ENCODE data around the gene SPATA1. TPM values are rescaled to one million over a fixed set of nuclear protein-coding genes. Genes with fewer than 3 reads are reported as not detected.

Gene SPATA1
- total and polyA plus RNA-seq, 2 of the 13 experiments (the other 11 are each of a cell fraction or from before 2014, with no cell fraction given): 0.70 to 1.4 TPM

DNA sequence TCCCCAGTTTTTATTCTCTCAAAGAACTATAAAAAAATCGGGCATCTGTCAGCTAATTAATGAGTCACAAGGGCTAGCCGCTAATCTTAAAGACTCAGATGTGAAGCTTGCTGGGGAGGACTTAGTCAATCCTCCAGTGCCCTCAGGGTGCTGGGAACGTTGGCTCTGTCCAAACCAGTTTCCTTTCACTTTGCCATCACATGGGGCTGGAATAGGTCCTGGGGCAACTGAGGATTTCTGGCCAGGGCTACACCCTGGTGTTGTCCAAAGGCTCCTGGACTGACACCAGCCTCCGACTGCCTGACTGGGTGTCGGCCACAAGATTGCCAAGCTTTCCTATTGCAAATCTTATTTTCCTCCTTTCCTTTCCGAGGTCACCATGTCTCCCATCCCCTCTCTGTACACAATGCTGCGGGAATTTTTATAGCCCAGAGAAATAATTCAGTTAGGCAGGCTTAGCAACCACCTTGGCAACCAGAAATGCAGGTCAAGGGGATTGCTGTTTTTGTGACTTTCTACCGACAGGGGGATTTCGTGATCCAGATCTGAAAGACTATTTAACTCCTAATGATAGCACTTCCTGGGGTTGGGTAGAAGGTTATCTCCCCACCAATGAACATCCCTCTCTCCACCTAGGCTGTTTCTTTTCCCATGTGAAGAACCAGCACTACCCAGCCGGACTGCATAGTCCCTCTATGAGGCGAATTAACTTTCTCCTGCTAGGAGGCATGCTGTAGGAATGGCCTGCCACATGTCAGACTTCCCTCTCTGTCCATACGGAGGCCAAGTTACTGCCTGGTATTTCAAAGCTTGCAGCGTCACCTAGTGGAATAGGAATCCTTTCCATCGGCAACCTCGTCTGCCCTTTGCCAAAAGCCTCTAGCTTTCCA, 98.0 kb downstream of the SPATA1 start (continued):
- peak; percentile 94 for TF ChIP-seq SMC3 (IDR thresholded peaks at IDR 0.05; ENCODE audit: low read length)
- no peak for TF ChIP-seq ISL2 (CRISPR knock-in tag; IDR thresholded peaks at IDR 0.05)
- no peak for TF ChIP-seq ZNF180 (CRISPR knock-in tag; IDR thresholded peaks at IDR 0.05; ENCODE audit: borderline replicate concordance, low read depth)
- no peak for TF ChIP-seq EED (CRISPR knock-in tag; IDR thresholded peaks at IDR 0.05)
- TF ChIP-seq ERF (CRISPR knock-in tag; IDR thresholded peaks at IDR 0.05): no peak
- no peak for TF ChIP-seq ZNF230 (CRISPR knock-in tag; IDR thresholded peaks at IDR 0.05)
- TF ChIP-seq ATAD3A (CRISPR knock-in tag; IDR thresholded peaks at IDR 0.05): no peak
- 0 out of 2 replicates have a peak, but pooled peaks have one; percentile 31 for TF ChIP-seq CBX5 (CRISPR knock-in tag; IDR thresholded peaks at IDR 0.05; ENCODE audit: borderline replicate concordance)
- no peak for TF ChIP-seq PRMT3 (CRISPR knock-in tag; IDR thresholded peaks at IDR 0.05; ENCODE audit: borderline replicate concordance, low read depth)

DNA sequence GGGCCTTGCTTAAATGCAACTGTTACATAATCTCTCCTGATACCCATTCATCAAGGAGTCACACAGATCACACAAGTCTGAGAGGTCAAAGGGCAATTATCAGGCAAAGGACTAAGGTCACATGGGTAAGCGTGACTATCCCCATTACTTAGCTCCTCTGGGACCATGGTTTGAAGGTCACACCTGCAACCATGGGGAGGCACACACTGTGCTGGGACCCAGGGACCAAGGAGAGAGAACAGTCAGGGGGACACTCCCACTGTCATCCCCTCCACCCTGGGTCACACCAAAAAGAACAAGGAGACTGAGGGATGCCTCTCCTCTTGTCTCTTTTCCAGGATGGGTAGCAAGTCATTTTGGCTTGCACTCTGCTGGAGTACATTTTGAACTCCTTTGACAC, 99.0 kb downstream of the SPATA1 start:
- WGBS (ENCODE audit: low lambda C conversion rate): 0% methylated on average over 1 of the region's 1 CpG
- no peak overlapping the region for H3K4me2 ChIP-seq (ENCODE audit: low read depth, low read length)
- no peaks in the 10 kb centered on the region for H3K79me2 ChIP-seq (ENCODE audit: insufficient read depth, low read length)
- peaks cover 17% of the 10 kb centered on the region; the same call in 1 of the 2 replicates for H3K4me1 ChIP-seq (ENCODE audit: insufficient read depth, low read length)
- ChIA-PET CTCF (ENCODE audit: low intra/inter-chr PET ratio, low total read pairs) (interaction anchor here (0.9 to 1.9 kb wide), 5 partner anchors 15 to 673 kb away, joined by 5 to 19 read pairs (median 11); no protein-coding TSS in a partner anchor), POLR2A (no interaction called here)
- TF ChIP-seq ZNF496 (CRISPR knock-in tag; IDR thresholded peaks at IDR 0.05; ENCODE audit: insufficient replicate concordance) (no peak), HIVEP1 (CRISPR knock-in tag; IDR thresholded peaks at IDR 0.05) (no peak), AKAP8 (CRISPR knock-in tag; IDR thresholded peaks at IDR 0.05) (no peak), SP4 (CRISPR knock-in tag; IDR thresholded peaks at IDR 0.05) (no peak), ZNF333 (CRISPR knock-in tag; IDR thresholded peaks at IDR 0.05; ENCODE audit: borderline replicate concordance) (no peak), MED8 (CRISPR knock-in tag; IDR thresholded peaks at IDR 0.05; ENCODE audit: insufficient replicate concordance) (no peak), HNF4A (CRISPR knock-in tag; IDR thresholded peaks at IDR 0.05) (no peak), TCF7 (IDR thresholded peaks at IDR 0.05; ENCODE audit: low read depth) (no peak), ZKSCAN1 (IDR thresholded peaks at IDR 0.05; ENCODE audit: low read length) (no peak), CREM (IDR thresholded peaks at IDR 0.05) (no peak), CREM (CRISPR knock-in tag; IDR thresholded peaks at IDR 0.05) (no peak)
- TF ChIP-seq, protein P1, sequence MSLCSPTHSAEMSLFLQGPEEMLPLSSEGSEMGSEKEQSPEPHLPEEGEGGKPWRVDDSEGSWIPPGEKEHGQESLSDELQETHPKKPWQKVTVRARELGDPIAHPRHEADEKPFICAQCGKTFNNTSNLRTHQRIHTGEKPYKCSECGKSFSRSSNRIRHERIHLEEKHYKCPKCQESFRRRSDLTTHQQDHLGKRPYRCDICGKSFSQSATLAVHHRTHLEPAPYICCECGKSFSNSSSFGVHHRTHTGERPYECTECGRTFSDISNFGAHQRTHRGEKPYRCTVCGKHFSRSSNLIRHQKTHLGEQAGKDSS (CRISPR knock-in tag; IDR thresholded peaks at IDR 0.05; ENCODE audit: borderline replicate concordance, low read depth): no peak
- H3K9me3 ChIP-seq (ENCODE audit: low read length): no peaks in the 10 kb centered on the region
- H3K27ac ChIP-seq (ENCODE audit: extremely low read length, insufficient read depth, low read length): no peak overlapping the region
- intact Hi-C loops (cut with micrococcal nuclease; ENCODE audit: unreplicated experiment): loop anchor here (2.0 kb wide), 1 partner anchor 614 kb away; no protein-coding TSS in a partner anchor
- ATAC-seq: no peak
- no peaks in the 10 kb centered on the region for H3K36me3 ChIP-seq (replicated peaks in 1 of 2; ENCODE audit: control insufficient read depth in 1 of 2, insufficient read depth in 2 of 2, low read length in 2 of 2)
- FAIRE-seq: no peak
- no peak overlapping the region for H3K9ac ChIP-seq (ENCODE audit: insufficient read depth, low read depth, low read length)
- H4K20me1 ChIP-seq (ENCODE audit: insufficient read depth, low read length): no peaks in the 10 kb centered on the region
- H2AFZ ChIP-seq (ENCODE audit: low read length): no peak overlapping the region
- H3K4me3 ChIP-seq (replicated peaks in 1 of 3; ENCODE audit: insufficient read depth in 1 of 3, low read depth in 2 of 3, low read length in 3 of 3): no peak overlapping the region
- peaks cover 0 to 6% of the 10 kb centered on the region in 2 experiments; a peak in 3 of 5 replicates for H3K27me3 ChIP-seq (ENCODE audit: control insufficient read depth in 1 of 2, insufficient read depth in 2 of 2, low read length in 2 of 2)
- no peak for DNase-seq (ENCODE audit: low spot score)
- no TSS peak for BruUV-seq (replicated peaks)
- in situ Hi-C loops (cut with HindIII; ENCODE audit: extremely low pct_ligation_motif_present, low pct_unique_long_range_greater_than_20kb): loop anchor here (25.0 kb wide), 2 partner anchors 468 to 668 kb away; partner anchors contain the start of gene PRKACB
